Measurements from ENCODE around the gene GPR176. TPM values are rescaled to one million over a fixed set of nuclear protein-coding genes. Genes with fewer than 3 reads are reported as not detected.

Gene GPR176
- total RNA-seq, 2 donors from 2014 or later = 2.9 to 4.8 TPM

GRCh38 chr15:39782441-39783138 lies 137.5 kb downstream of the GPR176 start, which contains the start of gene FSIP1:
Gene FSIP1 (minus strand): TSS chr15:39782841. CDS start chr15:39776524, 6,317 bp downstream.
- DNase-seq = peak; percentile 98
- intact Hi-C loops (cut with DNase I) = loop anchor here in 1 of 2 donors (10.0 kb wide), 1 partner anchor 152 kb away; the partner anchor contains the start of gene EIF2AK4
- ATAC-seq = peak; percentile 100

GRCh38 chr15:39781967-39782302 lies 138.1 kb downstream of the GPR176 start:
- ATAC-seq (no peak), DNase-seq (no peak)
- intact Hi-C loops (cut with DNase I) = loop anchor here in 1 of 2 donors (10.0 kb wide), 1 partner anchor 153 kb away; the partner anchor contains the start of gene EIF2AK4

- DNase-seq = no peak
- no peak for ATAC-seq
- intact Hi-C loops (cut with DNase I) = loop anchor here in 1 of 2 donors (10.0 kb wide), 1 partner anchor 153 kb away; the partner anchor contains the start of gene EIF2AK4
Observed at GRCh38 chr15:39781147-39781966, 138.7 kb downstream of the GPR176 start.

GRCh38 chr15:39778021-39778420 lies 142.0 kb downstream of the GPR176 start:
- intact Hi-C loops (cut with DNase I) = no loop called here

GRCh38 chr15:39777496-39777895 lies 142.6 kb downstream of the GPR176 start:
- intact Hi-C loops (cut with DNase I) = no loop called here
- DNase-seq = no peak
- no peak for ATAC-seq

More at GRCh38 chr15:39778021-39778420, 142.0 kb downstream of the GPR176 start:
- DNase-seq (no peak), ATAC-seq (no peak)

GRCh38 chr15:39776068-39776467 lies 144.0 kb downstream of the GPR176 start:
- intact Hi-C loops (cut with DNase I) = no loop called here
- DNase-seq (no peak), ATAC-seq (no peak)

GRCh38 chr15:39774688-39775267 lies 145.3 kb downstream of the GPR176 start:
- no peak for ATAC-seq
- DNase-seq = no peak

GRCh38 chr15:39770748-39771689 lies 149.0 kb downstream of the GPR176 start:
- peak; percentile 66 to 68 for ATAC-seq
- no peak for DNase-seq
- intact Hi-C loops (cut with DNase I) = no loop called here

More at GRCh38 chr15:39774688-39775267, 145.3 kb downstream of the GPR176 start:
- intact Hi-C loops (cut with DNase I) = no loop called here

- intact Hi-C loops (cut with DNase I) = no loop called here
- no peak for ATAC-seq
Observed at GRCh38 chr15:39767921-39768320, 152.1 kb downstream of the GPR176 start.

GRCh38 chr15:39761006-39761405 lies 159.1 kb downstream of the GPR176 start:
- intact Hi-C loops (cut with DNase I) = no loop called here
- ATAC-seq = no peak
- no peak for DNase-seq

More at GRCh38 chr15:39767921-39768320, 152.1 kb downstream of the GPR176 start:
- no peak for DNase-seq

GRCh38 chr15:39756806-39757522 lies 163.1 kb downstream of the GPR176 start:
- no peak for ATAC-seq
- intact Hi-C loops (cut with DNase I) = loop anchor here (5.0 to 10.0 kb wide), 4 partner anchors 72 to 1050 kb away; partner anchors contain the start of gene THBS1 (in 1 of the 2)
- no peak for DNase-seq

- ATAC-seq (no peak), DNase-seq (no peak)
- intact Hi-C loops (cut with DNase I) = loop anchor here in 1 of 2 donors (10.0 kb wide), 1 partner anchor 68 kb away; no protein-coding TSS in a partner anchor
Observed at GRCh38 chr15:39752991-39753390, 167.1 kb downstream of the GPR176 start.

- no peak for ATAC-seq
- DNase-seq = no peak
- intact Hi-C loops (cut with DNase I) = loop anchor here in 1 of 2 donors (10.0 kb wide), 1 partner anchor 67 kb away; no protein-coding TSS in a partner anchor
Observed at GRCh38 chr15:39752246-39752645, 167.8 kb downstream of the GPR176 start.

Other genes starting within 250 kb of the GPR176 start
- gene FSIP1, start 137.4 kb downstream of the GPR176 start, total RNA-seq = under 1 TPM; 0.50 to 0.52 TPM
- gene EIF2AK4, start 13.8 kb upstream of the GPR176 start, total RNA-seq = 10 to 100 TPM; 23.4 to 25.1 TPM
- gene SRP14, start 118.9 kb upstream of the GPR176 start, total RNA-seq = 100 to 1,000 TPM; 174 to 197 TPM
- gene BMF, start 188.6 kb upstream of the GPR176 start, total RNA-seq = 1 to 10 TPM; 1.9 to 5.0 TPM
- gene BUB1B, start 240.8 kb upstream of the GPR176 start, total RNA-seq = 1 to 10 TPM in 1 of 2 donors, under 1 TPM in 1; 0.71 to 1.3 TPM

All from left cardiac atrium (tissue), 4 donors.